GM12865 (cell line): Measurements from ENCODE around the gene SLC39A11.

Source experiments
- DNase-seq: peaks from one replicate; pipeline ENCODE4 v3.0.0; 2010; ENCODE audit warnings: low read depth
- H3K4me3 ChIP-seq: 2 replicates; pipeline ENCODE4 v1.5.1; 2011; ENCODE audit warnings: mild to moderate bottlenecking, low read depth, low read length, control low read depth
- TF ChIP-seq, protein P1 (sequence below): IDR thresholded peaks from 2 replicates; pipeline ENCODE4 v1.5.1; 2011; ENCODE audit warnings: low read length, control low read depth, low read depth, inconsistent platforms; ENCODE audit not compliant: insufficient read depth; ENCODE audit errors: missing control alignments

Gene SLC39A11

GRCh38 chr17:72877348-72877747 lies 215.1 kb downstream of the SLC39A11 start:
- no peak for DNase-seq
- TF ChIP-seq, protein P1, sequence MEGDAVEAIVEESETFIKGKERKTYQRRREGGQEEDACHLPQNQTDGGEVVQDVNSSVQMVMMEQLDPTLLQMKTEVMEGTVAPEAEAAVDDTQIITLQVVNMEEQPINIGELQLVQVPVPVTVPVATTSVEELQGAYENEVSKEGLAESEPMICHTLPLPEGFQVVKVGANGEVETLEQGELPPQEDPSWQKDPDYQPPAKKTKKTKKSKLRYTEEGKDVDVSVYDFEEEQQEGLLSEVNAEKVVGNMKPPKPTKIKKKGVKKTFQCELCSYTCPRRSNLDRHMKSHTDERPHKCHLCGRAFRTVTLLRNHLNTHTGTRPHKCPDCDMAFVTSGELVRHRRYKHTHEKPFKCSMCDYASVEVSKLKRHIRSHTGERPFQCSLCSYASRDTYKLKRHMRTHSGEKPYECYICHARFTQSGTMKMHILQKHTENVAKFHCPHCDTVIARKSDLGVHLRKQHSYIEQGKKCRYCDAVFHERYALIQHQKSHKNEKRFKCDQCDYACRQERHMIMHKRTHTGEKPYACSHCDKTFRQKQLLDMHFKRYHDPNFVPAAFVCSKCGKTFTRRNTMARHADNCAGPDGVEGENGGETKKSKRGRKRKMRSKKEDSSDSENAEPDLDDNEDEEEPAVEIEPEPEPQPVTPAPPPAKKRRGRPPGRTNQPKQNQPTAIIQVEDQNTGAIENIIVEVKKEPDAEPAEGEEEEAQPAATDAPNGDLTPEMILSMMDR, result no peak
- no peak overlapping the region for H3K4me3 ChIP-seq

- TF ChIP-seq, protein P1, result no peak
These were observed 216.1 kb downstream of the SLC39A11 start for GRCh38 chr17:72876413-72876812.

GRCh38 chr17:72875361-72875760 lies 217.1 kb downstream of the SLC39A11 start:
- TF ChIP-seq, protein P1, result no peak
- no peak overlapping the region for H3K4me3 ChIP-seq
- DNase-seq, result no peak

More at GRCh38 chr17:72876413-72876812, 216.1 kb downstream of the SLC39A11 start:
- DNase-seq, result no peak
- no peak overlapping the region for H3K4me3 ChIP-seq

- DNase-seq, result no peak
- TF ChIP-seq, protein P1, result no peak
- H3K4me3 ChIP-seq, result no peak overlapping the region
These were observed 220.1 kb downstream of the SLC39A11 start for GRCh38 chr17:72872396-72872795.

GRCh38 chr17:72870367-72870985 lies 222.0 kb downstream of the SLC39A11 start:
- H3K4me3 ChIP-seq, result no peak overlapping the region
- TF ChIP-seq, protein P1, result no peak
- no peak for DNase-seq

DNA sequence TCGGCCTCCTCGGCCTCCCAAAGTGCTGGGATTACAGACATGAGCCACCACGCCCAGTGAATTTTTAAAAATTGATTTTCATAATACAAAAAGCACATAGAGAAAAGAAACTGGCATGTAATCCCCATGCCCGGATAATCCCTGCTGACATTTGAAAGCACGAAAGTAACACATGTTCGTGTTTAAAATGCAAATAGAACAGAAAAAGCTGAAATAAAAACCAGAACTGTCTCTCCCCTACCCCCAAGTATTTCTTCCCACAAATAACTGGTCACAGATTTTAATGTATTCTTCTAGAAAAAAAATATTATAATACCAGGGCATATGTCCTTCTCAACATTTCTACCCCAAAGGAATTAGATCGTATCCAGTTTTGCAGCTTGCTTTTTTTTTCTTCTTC lies 222.9 kb downstream of the SLC39A11 start:
- TF ChIP-seq, protein P1, result no peak
- no peak for DNase-seq
- H3K4me3 ChIP-seq, result no peak overlapping the region

- TF ChIP-seq, protein P1, result no peak
- H3K4me3 ChIP-seq, result no peak overlapping the region
- no peak for DNase-seq
These were observed 226.5 kb downstream of the SLC39A11 start for GRCh38 chr17:72865954-72866353.
